AG04450 (cell line): ENCODE measurements around the gene ARHGAP8. TPM values are rescaled to one million over a fixed set of nuclear protein-coding genes. Genes with fewer than 3 reads are reported as not detected.
"Not testable (repeated sequence)": the region's sequence is repeated elsewhere in the genome, so short reads cannot be mapped to it uniquely, and the experiment has no call there.

ENCODE experiments used
- CTCF ChIA-PET: fragments of 300-600, 350-600 bp; formaldehyde crosslinking; extraction: SDS; loops from one replicate; lab custom pipeline; 2022; ENCODE audit warnings: antibody characterized with exemption, inconsistent platforms; lab: Charles Lee
- POLR2A ChIA-PET: fragments of 350-600 bp; formaldehyde crosslinking; extraction: SDS; loops from one replicate; lab custom pipeline; 2021; ENCODE audit warnings: antibody characterized with exemption, inconsistent platforms; lab: Yijun Ruan, JAX
- DNase-seq: peaks from one replicate; pipeline ENCODE4 v3.0.0-alpha.2; 2011; ENCODE audit warnings: low read depth, low spot score
- H3K27ac ChIP-seq: one replicate; pipeline ENCODE4 v1.5.1; 2012; ENCODE audit warnings: low read depth, low read length, control low read depth
- H3K27me3 ChIP-seq: one replicate; pipeline ENCODE4 v1.6.0; 2012; ENCODE audit warnings: low read length; ENCODE audit not compliant: control insufficient read depth, insufficient read depth
- H3K4me3 ChIP-seq: 2 replicates; pipeline ENCODE4 v1.5.1; 2011; ENCODE audit warnings: mild to moderate bottlenecking, low read depth, low read length, control low read depth
- H3K9me3 ChIP-seq: 2 replicates; pipeline ENCODE4 v1.5.1; 2012; ENCODE audit warnings: low read length; ENCODE audit not compliant: control insufficient read depth, insufficient read depth
- polyA plus RNA-seq: library from polyadenylated mRNA; depleted of rRNA; stranded (reverse); fragments of >200 nt; gene quantifications from 2 replicates; pipeline ENCODE4 v1.2.3, GENCODE V29; 2011
- TF ChIP-seq, protein P1 (sequence below): IDR thresholded peaks from 2 replicates; pipeline ENCODE4 v1.5.1; 2011; ENCODE audit warnings: low read depth, low read length, control low read depth, inconsistent platforms

Gene ARHGAP8
- polyA plus RNA-seq, 1 experiment = 0.16 TPM

DNA sequence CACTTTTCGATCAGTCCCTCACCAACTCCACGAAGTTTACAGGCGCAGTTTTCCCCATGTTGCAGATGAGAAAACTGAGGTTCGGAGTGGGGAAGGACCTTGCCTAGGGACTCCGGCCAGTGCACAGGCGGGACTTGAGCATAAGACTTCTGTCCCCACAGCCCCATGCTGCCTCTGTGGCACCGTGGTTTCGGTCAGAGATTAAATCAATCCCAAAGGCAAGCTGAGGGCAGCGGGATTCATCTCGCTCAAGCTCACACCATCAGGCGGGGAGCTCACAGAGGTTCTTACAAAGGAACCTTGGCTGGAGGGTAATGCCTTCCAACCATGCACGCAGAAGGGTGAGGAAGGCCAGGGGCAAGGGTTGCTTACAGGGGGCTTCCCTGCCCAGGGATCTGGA lies 141.9 kb downstream of the ARHGAP8 start:
- ChIA-PET CTCF (no interaction called here), POLR2A (no interaction called here)
- TF ChIP-seq, protein P1, sequence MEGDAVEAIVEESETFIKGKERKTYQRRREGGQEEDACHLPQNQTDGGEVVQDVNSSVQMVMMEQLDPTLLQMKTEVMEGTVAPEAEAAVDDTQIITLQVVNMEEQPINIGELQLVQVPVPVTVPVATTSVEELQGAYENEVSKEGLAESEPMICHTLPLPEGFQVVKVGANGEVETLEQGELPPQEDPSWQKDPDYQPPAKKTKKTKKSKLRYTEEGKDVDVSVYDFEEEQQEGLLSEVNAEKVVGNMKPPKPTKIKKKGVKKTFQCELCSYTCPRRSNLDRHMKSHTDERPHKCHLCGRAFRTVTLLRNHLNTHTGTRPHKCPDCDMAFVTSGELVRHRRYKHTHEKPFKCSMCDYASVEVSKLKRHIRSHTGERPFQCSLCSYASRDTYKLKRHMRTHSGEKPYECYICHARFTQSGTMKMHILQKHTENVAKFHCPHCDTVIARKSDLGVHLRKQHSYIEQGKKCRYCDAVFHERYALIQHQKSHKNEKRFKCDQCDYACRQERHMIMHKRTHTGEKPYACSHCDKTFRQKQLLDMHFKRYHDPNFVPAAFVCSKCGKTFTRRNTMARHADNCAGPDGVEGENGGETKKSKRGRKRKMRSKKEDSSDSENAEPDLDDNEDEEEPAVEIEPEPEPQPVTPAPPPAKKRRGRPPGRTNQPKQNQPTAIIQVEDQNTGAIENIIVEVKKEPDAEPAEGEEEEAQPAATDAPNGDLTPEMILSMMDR = no peak
- no peaks in the 10 kb centered on the region for H3K27me3 ChIP-seq
- no peak overlapping the region for H3K4me3 ChIP-seq
- no peak for DNase-seq
- no peak overlapping the region for H3K27ac ChIP-seq
- H3K9me3 ChIP-seq = no peaks in the 10 kb centered on the region; the same call in 1 of the 2 replicates

DNA sequence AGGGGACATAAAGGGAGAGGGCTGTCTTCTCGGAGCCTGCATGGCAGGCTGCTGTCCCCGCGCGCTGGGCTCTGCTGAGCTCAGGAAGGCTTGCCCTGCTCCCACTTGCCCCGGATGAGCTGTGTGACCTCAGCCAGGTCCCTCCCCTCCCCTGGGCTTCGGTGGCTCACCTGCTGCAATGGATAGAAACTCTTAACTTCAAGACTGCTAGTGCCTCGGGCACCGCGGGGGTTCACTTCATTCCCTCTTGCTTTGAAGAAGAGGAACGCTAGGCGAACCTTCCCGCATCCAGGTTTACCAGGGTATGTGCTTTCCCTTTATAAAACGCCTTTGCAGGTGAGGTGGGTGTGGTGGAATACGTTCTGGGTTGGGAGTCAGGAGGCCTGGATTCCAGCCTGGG lies 142.4 kb downstream of the ARHGAP8 start:
- no peak for DNase-seq
- TF ChIP-seq, protein P1 = no peak
- Histone ChIP-seq H3K27ac (no peak overlapping the region), H3K4me3 (no peak overlapping the region), H3K9me3 (no peaks in the 10 kb centered on the region; the same call in 1 of the 2 replicates), H3K27me3 (no peaks in the 10 kb centered on the region)
- CTCF ChIA-PET = no interaction called here
- POLR2A ChIA-PET = no interaction called here

DNA sequence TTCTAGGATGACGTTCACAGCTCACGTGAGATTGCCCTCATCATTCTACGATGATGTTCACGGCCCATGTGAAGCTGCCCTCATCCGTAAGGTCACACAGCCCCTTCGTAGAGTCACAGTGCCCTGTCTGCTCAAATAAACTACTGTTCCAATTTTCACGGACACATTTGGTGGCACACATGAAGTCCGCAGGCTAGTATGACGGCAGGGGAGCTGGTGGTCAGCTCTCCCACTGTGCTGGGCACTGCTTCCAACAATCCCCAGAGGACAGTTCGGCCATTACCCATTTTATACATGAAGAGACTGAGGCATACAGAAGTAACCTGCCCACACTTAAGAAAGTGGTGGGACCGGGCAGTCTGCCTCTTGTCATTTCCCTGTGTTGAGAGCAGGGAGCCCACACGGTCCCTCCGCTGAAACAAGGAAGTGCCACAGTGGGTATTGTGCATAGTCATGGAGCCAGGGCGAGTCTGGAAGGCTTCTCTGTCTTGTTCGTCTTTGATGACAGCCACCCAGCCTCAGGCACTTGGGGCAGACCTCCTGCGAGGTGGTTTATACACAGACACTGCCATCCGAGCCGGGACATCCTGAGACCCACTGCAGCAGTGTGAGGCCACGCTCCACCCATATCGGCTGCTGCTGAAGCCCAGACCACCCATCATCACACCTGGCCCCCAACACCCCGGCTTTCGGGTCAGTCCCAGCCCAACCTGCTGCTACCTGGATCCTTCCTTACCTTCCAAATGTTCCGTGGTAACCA lies 143.1 kb downstream of the ARHGAP8 start:
- Histone ChIP-seq H3K27me3 (no peaks in the 10 kb centered on the region), H3K9me3 (no peaks in the 10 kb centered on the region; the same call in 1 of the 2 replicates), H3K27ac (no peak overlapping the region), H3K4me3 (no peak overlapping the region)
- DNase-seq = no peak
- POLR2A ChIA-PET = no interaction called here
- TF ChIP-seq, protein P1 = no peak
- CTCF ChIA-PET = no interaction called here

DNA sequence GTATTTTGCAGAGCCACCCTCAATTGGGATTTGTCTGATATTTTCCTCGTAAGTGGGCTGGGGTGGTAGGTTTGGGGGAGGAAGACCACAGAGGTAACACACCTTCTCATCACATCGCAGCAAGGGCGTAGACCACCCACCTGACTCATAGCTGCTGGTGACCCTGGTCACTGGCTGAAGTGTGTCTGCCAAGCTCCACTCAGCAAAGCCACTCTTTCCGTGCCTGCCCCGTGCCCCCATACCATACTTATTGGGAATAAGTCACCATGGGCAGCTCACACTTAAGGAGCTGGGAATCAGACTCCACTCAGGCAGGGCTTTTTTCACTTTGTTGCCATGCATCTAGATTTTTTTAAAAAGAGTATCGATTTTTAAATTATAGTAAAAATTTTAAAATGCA lies 145.9 kb downstream of the ARHGAP8 start:
- Histone ChIP-seq H3K27me3 (no peaks in the 10 kb centered on the region), H3K4me3 (no peak overlapping the region), H3K9me3 (peaks cover 14% of the 10 kb centered on the region), H3K27ac (no peak overlapping the region)
- no peak for DNase-seq
- ChIA-PET CTCF (no interaction called here), POLR2A (no interaction called here)
- TF ChIP-seq, protein P1 = no peak

DNA sequence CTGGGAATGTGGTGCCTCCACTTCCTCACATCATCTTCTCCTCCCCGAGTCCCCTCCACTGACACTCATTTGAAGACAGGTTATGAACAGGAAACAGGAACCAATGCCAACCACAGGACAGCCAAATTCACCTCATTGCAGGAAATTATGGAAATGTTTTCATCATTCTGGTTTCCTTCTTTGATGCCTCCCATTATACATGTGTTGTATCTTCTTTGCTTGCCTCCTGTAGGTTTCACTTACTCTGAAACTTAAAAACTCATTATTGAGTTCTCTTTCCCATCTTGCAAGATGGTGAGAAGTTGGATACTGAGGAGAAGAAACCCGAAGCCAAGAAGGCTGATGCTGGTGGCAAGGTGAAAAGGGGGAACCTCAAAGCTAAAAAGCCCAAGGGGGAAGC lies 148.9 kb downstream of the ARHGAP8 start:
- POLR2A ChIA-PET = no interaction called here

DNA sequence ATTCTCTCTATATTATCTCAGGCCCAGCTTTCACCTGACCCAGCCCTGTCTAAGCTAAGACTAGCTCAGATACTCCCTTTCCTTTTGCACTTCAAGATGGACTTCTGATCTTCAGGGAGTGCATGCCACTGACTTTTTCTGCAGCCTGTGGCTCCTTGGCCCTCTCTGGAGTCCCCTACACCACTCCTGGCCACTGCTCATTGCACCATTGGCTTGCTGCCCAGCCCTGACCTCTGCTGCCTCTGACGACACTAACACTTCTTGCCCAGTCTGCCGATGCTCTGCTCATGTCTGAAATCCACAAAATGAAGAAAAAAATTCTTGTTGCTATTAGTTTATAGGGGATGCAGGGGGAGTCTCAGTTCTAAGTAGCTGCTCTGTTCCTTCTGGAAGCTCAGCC lies 150.8 kb downstream of the ARHGAP8 start:
- POLR2A ChIA-PET, H3K4me3 ChIP-seq, H3K27ac ChIP-seq, DNase-seq, H3K27me3 ChIP-seq, CTCF ChIA-PET: not testable (repeated sequence)
- H3K9me3 ChIP-seq = peaks cover 14% of the 10 kb centered on the region

More for the DNA sequence above, 148.9 kb downstream of the ARHGAP8 start:
- no peak for DNase-seq
- no peak overlapping the region for H3K4me3 ChIP-seq
- H3K27ac ChIP-seq = no peak overlapping the region
- H3K9me3 ChIP-seq = peaks cover 14% of the 10 kb centered on the region
- H3K27me3 ChIP-seq = peaks cover 3% of the 10 kb centered on the region
- CTCF ChIA-PET = no interaction called here
- TF ChIP-seq, protein P1 = no peak

DNA sequence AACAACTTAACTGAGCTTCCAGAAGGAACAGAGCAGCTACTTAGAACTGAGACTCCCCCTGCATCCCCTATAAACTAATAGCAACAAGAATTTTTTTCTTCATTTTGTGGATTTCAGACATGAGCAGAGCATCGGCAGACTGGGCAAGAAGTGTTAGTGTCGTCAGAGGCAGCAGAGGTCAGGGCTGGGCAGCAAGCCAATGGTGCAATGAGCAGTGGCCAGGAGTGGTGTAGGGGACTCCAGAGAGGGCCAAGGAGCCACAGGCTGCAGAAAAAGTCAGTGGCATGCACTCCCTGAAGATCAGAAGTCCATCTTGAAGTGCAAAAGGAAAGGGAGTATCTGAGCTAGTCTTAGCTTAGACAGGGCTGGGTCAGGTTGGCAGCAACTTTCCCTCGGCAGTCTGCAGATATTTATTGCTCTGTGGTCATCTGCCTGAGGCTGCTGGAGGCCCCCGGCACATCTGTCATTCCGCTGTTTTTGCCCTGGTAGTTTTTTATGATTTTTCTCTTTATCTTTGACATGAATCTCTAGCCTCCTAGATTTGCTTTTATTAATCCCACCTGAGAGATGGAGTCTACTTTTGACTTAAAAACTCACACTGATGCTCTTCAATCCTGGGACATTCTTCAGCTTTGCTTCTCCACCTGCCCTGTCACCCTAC lies 152.2 kb downstream of the ARHGAP8 start:
- H3K27me3 ChIP-seq, H3K4me3 ChIP-seq, DNase-seq, CTCF ChIA-PET, POLR2A ChIA-PET, H3K27ac ChIP-seq: not testable (repeated sequence)
- H3K9me3 ChIP-seq = peaks cover 14% of the 10 kb centered on the region
